Measurements from ENCODE around the gene SMIM11. TPM values are rescaled to one million over a fixed set of nuclear protein-coding genes. Genes with fewer than 3 reads are reported as not detected.

SMIM11 gene
- total and polyA plus RNA-seq, 2 of the 4 experiments (the other 2 are of a cell fraction), result 3.6 to 8.8 TPM

DNA sequence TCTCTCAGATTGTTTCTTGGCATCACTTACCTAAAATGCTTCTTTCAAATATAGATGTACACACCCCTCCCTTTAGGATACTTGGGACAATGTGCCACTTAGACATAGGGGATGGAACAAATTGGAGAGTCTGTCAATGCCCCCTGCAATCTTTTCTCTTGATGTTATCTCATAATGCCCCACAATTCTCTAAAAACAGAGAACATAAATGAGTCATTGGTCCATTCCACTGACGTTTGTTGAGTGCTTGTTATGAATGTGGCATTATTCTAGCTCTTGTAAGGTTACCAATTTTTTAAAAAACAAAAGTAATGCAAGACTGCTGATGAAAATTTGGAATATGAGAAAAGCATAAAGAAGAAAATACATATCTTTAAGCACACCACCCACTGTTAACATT lies 5.6 kb upstream of the SMIM11 start:
- Histone ChIP-seq H2AK9ac (replicated peaks; ENCODE audit: low read depth, low read length, poor library complexity) (no peak overlapping the region), H3K79me1 (ENCODE audit: low read depth in 1 of 2, low read length in 2 of 2) (no peaks in the 10 kb centered on the region), H3K4me2 (ENCODE audit: low read depth, low read length) (no peak overlapping the region), H3K4me3 (ENCODE audit: insufficient read depth, low read depth, low read length) (no peak overlapping the region), H2BK120ac (ENCODE audit: low read depth, low read length) (no peak overlapping the region), H2BK20ac (ENCODE audit: low read depth, low read length) (no peak overlapping the region), H3K9me1 (ENCODE audit: insufficient read depth, low read length) (no peaks in the 10 kb centered on the region; the same call in 1 of the 2 replicates), H3K9me3 (ENCODE audit: control insufficient read depth, insufficient read depth, low read length) (no peaks in the 10 kb centered on the region), H3K9ac (ENCODE audit: low read depth, low read length) (no peak overlapping the region), H3K4ac (ENCODE audit: low read depth, low read length) (no peak overlapping the region), H2AFZ (replicated peaks; ENCODE audit: low read length, poor library complexity) (no peak overlapping the region), H3K4me1 (ENCODE audit: control insufficient read depth, insufficient read depth, low read length) (no peaks in the 10 kb centered on the region), H3K23ac (ENCODE audit: low read depth, low read length) (no peak overlapping the region), H3K27ac (ENCODE audit: insufficient read depth, low read length) (no peak overlapping the region), H4K91ac (ENCODE audit: insufficient read depth, low read depth, low read length) (no peak overlapping the region), H2AK5ac (ENCODE audit: low read depth, low read length) (no peak overlapping the region), H2BK5ac (ENCODE audit: low read depth, low read length, poor library complexity, severe bottlenecking) (no peak overlapping the region), H3K36me3 (ENCODE audit: control insufficient read depth, insufficient read depth, low read length) (no peaks in the 10 kb centered on the region), H3K18ac (ENCODE audit: low read depth, low read length) (no peak overlapping the region), H4K20me1 (ENCODE audit: insufficient read depth, low read length) (no peaks in the 10 kb centered on the region), H2BK15ac (ENCODE audit: low read depth, low read length) (no peak overlapping the region), H3K14ac (replicated peaks; ENCODE audit: low read depth, low read length) (no peak overlapping the region), H3K27me3 (ENCODE audit: control insufficient read depth, insufficient read depth, low read length) (peaks cover 18% of the 10 kb centered on the region), H4K5ac (ENCODE audit: low read depth, low read length) (no peak overlapping the region), H3K56ac (ENCODE audit: extremely low read depth, insufficient read depth, low read length) (no peak overlapping the region), H4K8ac (ENCODE audit: low read depth in 2 of 2, low read length in 2 of 2) (no peak overlapping the region)
- BruUV-seq (replicated peaks), result no TSS peak
- no peak for ATAC-seq (ENCODE audit: low read depth)
- TF ChIP-seq CEBPB (IDR thresholded peaks at IDR 0.05; ENCODE audit: low read depth, low read length), result no peak
- no peak for TF ChIP-seq CHD1 (IDR thresholded peaks at IDR 0.05; ENCODE audit: low read depth, low read length)
- no peak for TF ChIP-seq FOS (IDR thresholded peaks at IDR 0.05; ENCODE audit: low read depth, low read length)
- no peak for TF ChIP-seq RCOR1 (IDR thresholded peaks at IDR 0.05; ENCODE audit: insufficient replicate concordance, low read length)
- no peak for TF ChIP-seq SMC3 (IDR thresholded peaks at IDR 0.05; ENCODE audit: low read depth, low read length)
- no peak for TF ChIP-seq POLR2A (IDR thresholded peaks at IDR 0.05; ENCODE audit: low read depth, low read length)
- no peak for TF ChIP-seq RFX5 (IDR thresholded peaks at IDR 0.05; ENCODE audit: low read depth, low read length)
- ChIA-PET POLR2A (ENCODE audit: unreplicated experiment) (no interaction called here), CTCF (no interaction called here)
- intact Hi-C loops (cut with micrococcal nuclease) (no loop called here), dilution Hi-C loops (cut with HindIII; ENCODE audit: low sequenced_read_pairs, unreplicated experiment) (no loop called here), in situ Hi-C loops (cut with MboI; ENCODE audit: low sequenced_read_pairs) (no loop called here)
- WGBS, 2 experiments (ENCODE audit: extremely low coverage in 2 of 2, insufficient read length in 1 of 2), result no CpG with 5 or more reads among the region's 1 CpG
- no peak for DNase-seq

All from IMR-90 (cell line).